KMS-11 (cell line): ENCODE data around the gene PARVA.

Experiments used
- H2AFZ ChIP-seq: fragments of 200-600 bp; sonication (generic); 2 replicates; pipeline ENCODE4 v1.6.1; 2016; ENCODE audit warnings: antibody characterized with exemption, mixed run types, low read depth
- H3K27ac ChIP-seq: fragments of 200-600 bp; sonication (generic); 2 replicates; pipeline ENCODE4 v1.6.1; 2016; ENCODE audit warnings: mild to moderate bottlenecking, mixed run types
- H3K27me3 ChIP-seq: fragments of 200-600 bp; sonication (generic); 2 replicates; pipeline ENCODE4 v1.6.1; 2017; ENCODE audit warnings: mild to moderate bottlenecking, low read depth, mixed run types, moderate library complexity; ENCODE audit not compliant: insufficient read depth
- H3K36me3 ChIP-seq: fragments of 200-600 bp; sonication (generic); 2 replicates; pipeline ENCODE4 v1.6.1; 2017; ENCODE audit warnings: mild to moderate bottlenecking, mixed run types; ENCODE audit not compliant: insufficient read depth
- H3K4me1 ChIP-seq: fragments of 200-600 bp; sonication (generic); 2 replicates; pipeline ENCODE4 v1.6.1; 2016; ENCODE audit warnings: mild to moderate bottlenecking, low read depth, mixed run types; ENCODE audit not compliant: poor library complexity, severe bottlenecking
- H3K4me2 ChIP-seq: fragments of 200-600 bp; sonication (generic); 2 replicates; pipeline ENCODE4 v1.7.0; 2016; ENCODE audit warnings: mild to moderate bottlenecking, mixed run types
- H3K4me3 ChIP-seq: fragments of 200-600 bp; sonication (generic); IDR thresholded peaks from 2 replicates; pipeline ENCODE4 v1.6.1; 2017; ENCODE audit warnings: low read depth, low read length, mixed read lengths; ENCODE audit not compliant: insufficient read depth
- H3K79me2 ChIP-seq: fragments of 200-600 bp; sonication (generic); 2 replicates; pipeline ENCODE4 v1.6.1; 2016; ENCODE audit warnings: low read depth, mixed run types; ENCODE audit not compliant: insufficient read depth
- H3K9ac ChIP-seq: fragments of 200-600 bp; sonication (generic); 2 replicates; pipeline ENCODE4 v1.6.1; 2016; ENCODE audit warnings: mild to moderate bottlenecking, mixed run types
- H4K20me1 ChIP-seq: fragments of 200-600 bp; sonication (generic); 2 replicates; pipeline ENCODE4 v1.6.1; 2016; ENCODE audit warnings: mild to moderate bottlenecking, mixed run types; ENCODE audit not compliant: insufficient read depth
- TF ChIP-seq, protein P1 (sequence below): fragments of 200-600 bp; sonication (generic); conservative IDR thresholded peaks from 2 replicates; pipeline ENCODE4 v1.6.1; 2017; ENCODE audit warnings: low read depth, mild to moderate bottlenecking, antibody characterized with exemption, low read length, moderate library complexity, mixed read lengths

PARVA gene

GRCh38 chr11:12478743-12479142 is 101.4 kb downstream of the PARVA start:
- TF ChIP-seq, protein P1, sequence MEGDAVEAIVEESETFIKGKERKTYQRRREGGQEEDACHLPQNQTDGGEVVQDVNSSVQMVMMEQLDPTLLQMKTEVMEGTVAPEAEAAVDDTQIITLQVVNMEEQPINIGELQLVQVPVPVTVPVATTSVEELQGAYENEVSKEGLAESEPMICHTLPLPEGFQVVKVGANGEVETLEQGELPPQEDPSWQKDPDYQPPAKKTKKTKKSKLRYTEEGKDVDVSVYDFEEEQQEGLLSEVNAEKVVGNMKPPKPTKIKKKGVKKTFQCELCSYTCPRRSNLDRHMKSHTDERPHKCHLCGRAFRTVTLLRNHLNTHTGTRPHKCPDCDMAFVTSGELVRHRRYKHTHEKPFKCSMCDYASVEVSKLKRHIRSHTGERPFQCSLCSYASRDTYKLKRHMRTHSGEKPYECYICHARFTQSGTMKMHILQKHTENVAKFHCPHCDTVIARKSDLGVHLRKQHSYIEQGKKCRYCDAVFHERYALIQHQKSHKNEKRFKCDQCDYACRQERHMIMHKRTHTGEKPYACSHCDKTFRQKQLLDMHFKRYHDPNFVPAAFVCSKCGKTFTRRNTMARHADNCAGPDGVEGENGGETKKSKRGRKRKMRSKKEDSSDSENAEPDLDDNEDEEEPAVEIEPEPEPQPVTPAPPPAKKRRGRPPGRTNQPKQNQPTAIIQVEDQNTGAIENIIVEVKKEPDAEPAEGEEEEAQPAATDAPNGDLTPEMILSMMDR, result no peak
- no peak overlapping the region for H3K9ac ChIP-seq
- no peak overlapping the region for H3K4me2 ChIP-seq
- no peaks in the 10 kb centered on the region for H3K79me2 ChIP-seq
- H3K36me3 ChIP-seq, result no peaks in the 10 kb centered on the region
- no peaks in the 10 kb centered on the region for H4K20me1 ChIP-seq
- no peaks in the 10 kb centered on the region for H3K27me3 ChIP-seq
- H3K4me3 ChIP-seq, result no peak overlapping the region
- H2AFZ ChIP-seq, result no peak overlapping the region
- H3K4me1 ChIP-seq, result no peaks in the 10 kb centered on the region
- H3K27ac ChIP-seq, result no peak overlapping the region

DNA sequence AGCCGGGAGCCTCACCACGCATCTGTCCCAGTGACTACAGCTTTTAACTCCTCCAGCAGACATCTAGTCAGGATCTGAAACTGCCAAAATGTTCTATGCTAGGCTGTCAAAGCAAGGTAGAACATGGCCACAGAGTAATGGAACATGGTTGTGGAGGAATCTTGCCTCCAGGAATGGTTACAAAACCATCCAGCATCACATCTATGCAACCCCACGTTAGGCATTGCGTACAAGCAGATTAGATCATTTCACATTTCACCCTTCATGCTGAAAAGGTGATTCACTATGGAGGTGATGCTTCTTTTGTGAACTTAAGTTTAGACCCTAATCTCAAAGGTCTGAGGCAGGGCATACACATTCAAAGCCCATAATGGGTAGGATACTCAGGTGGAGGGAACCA is 103.0 kb downstream of the PARVA start:
- no peak overlapping the region for H3K9ac ChIP-seq
- H3K4me3 ChIP-seq, result no peak overlapping the region
- no peak overlapping the region for H3K4me2 ChIP-seq
- H3K79me2 ChIP-seq, result no peaks in the 10 kb centered on the region
- no peaks in the 10 kb centered on the region for H3K36me3 ChIP-seq
- H3K4me1 ChIP-seq, result no peaks in the 10 kb centered on the region
- H2AFZ ChIP-seq, result no peak overlapping the region
- H3K27me3 ChIP-seq, result no peaks in the 10 kb centered on the region
- TF ChIP-seq, protein P1, result no peak
- H4K20me1 ChIP-seq, result no peaks in the 10 kb centered on the region
- no peak overlapping the region for H3K27ac ChIP-seq

DNA sequence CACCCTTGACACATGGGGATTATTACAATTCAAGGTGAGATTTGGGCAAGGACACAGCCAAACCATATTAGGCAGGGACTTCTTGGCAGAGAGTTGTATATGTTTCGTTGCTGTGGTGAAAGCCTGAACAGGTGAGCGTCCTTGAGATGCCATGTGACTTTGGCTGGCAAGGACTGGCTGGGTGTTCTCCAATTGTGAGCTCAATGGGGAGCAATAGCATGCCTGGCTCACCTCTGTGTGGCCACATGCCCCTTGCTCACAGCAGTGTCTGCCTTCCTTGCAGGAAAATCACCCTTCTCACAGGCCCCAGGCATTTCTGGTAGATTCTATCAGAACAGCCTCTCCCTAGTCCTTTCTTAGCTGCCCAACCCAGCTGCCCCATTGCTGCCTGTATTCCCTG is 105.5 kb downstream of the PARVA start:
- Histone ChIP-seq H3K79me2 (no peaks in the 10 kb centered on the region), H3K4me3 (no peak overlapping the region), H3K27ac (no peak overlapping the region), H3K4me2 (no peak overlapping the region), H4K20me1 (no peaks in the 10 kb centered on the region), H3K36me3 (no peaks in the 10 kb centered on the region), H3K9ac (no peak overlapping the region), H2AFZ (no peak overlapping the region), H3K4me1 (no peaks in the 10 kb centered on the region), H3K27me3 (no peaks in the 10 kb centered on the region)
- TF ChIP-seq, protein P1, result no peak

DNA sequence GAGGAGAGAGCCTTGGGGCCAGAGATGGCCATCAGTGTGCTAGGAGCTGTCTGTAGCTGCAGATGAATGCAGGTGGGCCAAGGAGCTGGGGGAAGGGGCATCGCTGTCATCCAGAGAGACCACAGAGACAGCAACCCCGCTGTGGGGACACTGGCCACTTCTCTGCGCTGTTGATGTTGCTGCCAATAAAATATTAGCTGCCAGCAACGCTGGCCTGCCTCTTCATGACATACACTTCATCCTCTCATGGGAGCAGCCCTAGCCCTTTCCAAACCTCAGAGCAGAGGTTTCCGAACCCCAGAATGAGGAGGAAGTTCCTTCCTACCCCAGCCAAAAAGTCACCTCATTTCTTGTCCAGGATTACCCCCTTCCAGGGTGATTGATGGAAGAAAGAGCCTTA is 106.2 kb downstream of the PARVA start:
- no peaks in the 10 kb centered on the region for H3K27me3 ChIP-seq
- H3K4me2 ChIP-seq, result no peak overlapping the region
- H3K79me2 ChIP-seq, result no peaks in the 10 kb centered on the region
- no peaks in the 10 kb centered on the region for H4K20me1 ChIP-seq
- no peak overlapping the region for H3K4me3 ChIP-seq
- H2AFZ ChIP-seq, result no peak overlapping the region
- TF ChIP-seq, protein P1, result no peak
- H3K4me1 ChIP-seq, result no peaks in the 10 kb centered on the region
- no peaks in the 10 kb centered on the region for H3K36me3 ChIP-seq
- H3K9ac ChIP-seq, result no peak overlapping the region
- H3K27ac ChIP-seq, result no peak overlapping the region

DNA sequence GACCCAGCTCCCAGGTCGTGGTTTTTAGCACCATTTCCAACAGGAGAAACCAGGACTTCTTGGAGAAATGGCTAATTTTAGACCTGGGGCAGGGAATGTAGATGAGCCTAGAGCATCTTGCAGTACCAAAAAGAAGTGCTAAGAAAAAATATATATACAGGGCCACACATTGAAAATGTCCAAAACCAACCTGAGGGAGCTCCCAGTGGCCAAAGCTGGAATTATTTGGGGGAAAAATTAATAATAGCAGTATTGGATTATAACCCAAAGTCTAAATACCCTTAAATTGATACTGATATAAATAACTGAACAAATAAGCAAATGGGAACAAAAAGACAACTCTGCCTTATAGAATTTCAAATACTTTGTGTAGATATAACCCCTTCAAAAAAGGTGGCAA is 108.0 kb downstream of the PARVA start:
- H3K4me3 ChIP-seq, result no peak overlapping the region
- H3K27me3 ChIP-seq, result no peaks in the 10 kb centered on the region
- no peaks in the 10 kb centered on the region for H3K36me3 ChIP-seq
- TF ChIP-seq, protein P1, result no peak
- no peak overlapping the region for H3K27ac ChIP-seq
- no peak overlapping the region for H2AFZ ChIP-seq
- no peak overlapping the region for H3K4me2 ChIP-seq
- H3K79me2 ChIP-seq, result no peaks in the 10 kb centered on the region
- no peaks in the 10 kb centered on the region for H4K20me1 ChIP-seq
- no peaks in the 10 kb centered on the region for H3K4me1 ChIP-seq
- H3K9ac ChIP-seq, result no peak overlapping the region
